HG03135 (cell line): Measurements from ENCODE around the gene DOCK3.

Experiments used
- ATAC-seq: cut with Tn5 transposase; IDR thresholded peaks from one replicate; pipeline ENCODE4 v1.9.1; 2021; ENCODE audit warnings: mild to moderate bottlenecking, moderate library complexity; ENCODE audit not compliant: unreplicated experiment

Gene DOCK3, protein sequence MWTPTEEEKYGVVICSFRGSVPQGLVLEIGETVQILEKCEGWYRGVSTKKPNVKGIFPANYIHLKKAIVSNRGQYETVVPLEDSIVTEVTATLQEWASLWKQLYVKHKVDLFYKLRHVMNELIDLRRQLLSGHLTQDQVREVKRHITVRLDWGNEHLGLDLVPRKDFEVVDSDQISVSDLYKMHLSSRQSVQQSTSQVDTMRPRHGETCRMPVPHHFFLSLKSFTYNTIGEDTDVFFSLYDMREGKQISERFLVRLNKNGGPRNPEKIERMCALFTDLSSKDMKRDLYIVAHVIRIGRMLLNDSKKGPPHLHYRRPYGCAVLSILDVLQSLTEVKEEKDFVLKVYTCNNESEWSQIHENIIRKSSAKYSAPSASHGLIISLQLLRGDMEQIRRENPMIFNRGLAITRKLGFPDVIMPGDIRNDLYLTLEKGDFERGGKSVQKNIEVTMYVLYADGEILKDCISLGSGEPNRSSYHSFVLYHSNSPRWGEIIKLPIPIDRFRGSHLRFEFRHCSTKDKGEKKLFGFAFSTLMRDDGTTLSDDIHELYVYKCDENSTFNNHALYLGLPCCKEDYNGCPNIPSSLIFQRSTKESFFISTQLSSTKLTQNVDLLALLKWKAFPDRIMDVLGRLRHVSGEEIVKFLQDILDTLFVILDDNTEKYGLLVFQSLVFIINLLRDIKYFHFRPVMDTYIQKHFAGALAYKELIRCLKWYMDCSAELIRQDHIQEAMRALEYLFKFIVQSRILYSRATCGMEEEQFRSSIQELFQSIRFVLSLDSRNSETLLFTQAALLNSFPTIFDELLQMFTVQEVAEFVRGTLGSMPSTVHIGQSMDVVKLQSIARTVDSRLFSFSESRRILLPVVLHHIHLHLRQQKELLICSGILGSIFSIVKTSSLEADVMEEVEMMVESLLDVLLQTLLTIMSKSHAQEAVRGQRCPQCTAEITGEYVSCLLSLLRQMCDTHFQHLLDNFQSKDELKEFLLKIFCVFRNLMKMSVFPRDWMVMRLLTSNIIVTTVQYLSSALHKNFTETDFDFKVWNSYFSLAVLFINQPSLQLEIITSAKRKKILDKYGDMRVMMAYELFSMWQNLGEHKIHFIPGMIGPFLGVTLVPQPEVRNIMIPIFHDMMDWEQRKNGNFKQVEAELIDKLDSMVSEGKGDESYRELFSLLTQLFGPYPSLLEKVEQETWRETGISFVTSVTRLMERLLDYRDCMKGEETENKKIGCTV (N-terminal part only)

DNA sequence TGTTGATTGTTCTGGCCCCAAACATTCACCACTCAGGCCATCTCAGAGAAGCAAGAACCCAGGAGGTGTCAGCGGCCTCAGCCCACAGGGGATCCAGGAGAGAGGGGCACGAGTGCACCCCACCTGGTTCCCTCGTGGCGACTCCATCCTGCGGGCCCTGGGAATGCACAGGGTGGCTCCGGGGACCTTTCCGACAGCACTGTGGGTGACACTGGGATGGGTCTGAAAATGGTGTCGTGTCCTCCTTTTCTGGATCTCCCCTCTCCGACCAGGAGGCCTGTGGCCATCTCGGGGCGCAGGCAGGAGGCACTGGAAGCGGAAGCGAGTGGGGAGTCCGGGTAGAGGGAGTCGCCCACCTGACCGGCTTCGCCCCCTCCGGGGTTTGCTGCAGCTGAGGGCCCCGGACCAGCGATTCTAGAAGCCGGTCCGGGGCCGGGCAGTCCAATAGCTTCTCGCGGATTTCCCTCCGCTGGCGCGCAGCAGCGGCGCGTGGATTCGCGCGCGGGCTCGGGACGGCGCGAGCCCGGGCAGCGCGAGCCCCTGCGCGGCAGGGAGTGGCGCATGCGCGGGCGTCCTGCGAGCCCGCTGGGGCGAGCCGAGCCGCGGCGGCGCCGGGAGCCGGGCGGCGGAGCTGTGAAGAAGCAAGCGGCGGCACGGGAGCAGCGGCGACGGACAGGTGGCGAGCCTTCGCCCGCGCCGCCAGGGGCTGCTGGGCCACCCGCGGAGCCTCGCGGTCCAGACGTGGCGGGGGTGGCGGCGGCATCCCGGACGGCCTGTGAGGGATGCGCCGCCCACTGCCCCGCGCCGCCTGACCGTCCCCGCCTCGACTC lies at the start of gene DOCK3:
Gene DOCK3 (plus strand): TSS at position 579 of the 830 bp plus-strand sequence. CDS start 337 bp downstream, outside the sequence.
- no peak for ATAC-seq

DNA sequence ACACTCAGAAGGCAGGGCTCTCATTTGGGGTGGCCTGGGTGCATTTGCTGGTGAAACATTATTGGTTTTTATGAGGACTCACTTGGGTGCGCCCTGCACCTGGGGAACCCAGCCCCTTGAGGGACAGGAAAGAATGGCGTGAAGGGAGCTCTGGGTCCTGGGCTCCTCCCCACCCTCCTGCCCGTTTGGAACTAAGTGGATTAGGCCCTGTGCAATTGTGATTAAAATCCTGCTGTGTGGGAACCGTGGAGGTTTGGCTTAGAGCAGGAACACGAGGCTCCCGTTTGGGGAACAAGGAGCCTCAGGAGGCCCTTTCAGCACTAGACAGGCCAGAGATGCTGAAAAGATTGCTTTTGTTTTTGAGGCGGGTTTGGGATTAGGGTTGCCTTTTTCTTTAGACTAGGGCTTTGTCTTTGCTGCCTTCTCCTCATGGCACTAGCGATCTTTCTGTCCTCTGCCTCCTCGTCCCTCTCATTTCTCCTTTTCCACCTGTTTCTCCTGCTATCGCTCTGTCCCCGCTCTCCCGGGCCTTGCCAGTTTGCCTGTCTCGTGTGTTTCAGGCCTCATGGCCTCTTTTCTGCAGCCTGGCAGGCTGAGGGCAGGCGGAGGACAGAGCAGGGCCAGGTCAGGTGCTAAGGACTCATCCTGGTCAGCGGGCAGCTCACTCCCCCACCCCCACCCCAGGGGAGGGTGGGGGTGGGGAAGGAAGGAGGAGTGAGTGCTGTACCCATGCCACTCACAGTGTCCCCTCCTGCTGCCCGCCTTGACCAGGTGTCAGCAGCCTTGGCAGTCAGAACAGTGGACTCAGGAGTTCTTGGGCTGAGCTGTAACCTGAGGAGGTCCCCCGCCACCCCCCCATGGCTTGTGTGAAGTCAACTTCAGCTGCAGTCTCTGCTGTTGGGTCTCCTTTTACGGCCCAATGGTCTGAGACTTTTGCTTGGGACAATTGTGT lies 49.2 kb upstream of the DOCK3 start:
- no peak for ATAC-seq

DNA sequence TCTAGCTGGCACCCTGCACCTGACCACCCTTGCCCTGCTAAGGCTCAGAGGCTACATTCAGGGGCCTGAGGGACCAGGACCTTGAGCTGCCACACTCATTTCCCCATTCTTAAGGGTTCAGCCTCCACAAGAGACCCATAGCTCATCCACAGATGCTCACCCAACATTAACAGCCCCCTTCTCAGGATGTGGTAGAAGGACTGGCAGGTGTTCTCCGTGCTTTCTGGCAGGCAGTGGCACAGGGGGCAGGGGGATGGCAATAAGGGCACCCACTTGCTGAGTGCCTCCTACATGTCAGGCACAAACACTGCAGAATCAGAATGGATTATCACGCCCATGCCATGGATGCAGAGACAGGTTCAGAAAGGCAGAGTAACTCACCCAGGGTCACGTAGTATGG lies 48.3 kb upstream of the DOCK3 start:
- no peak for ATAC-seq

DNA sequence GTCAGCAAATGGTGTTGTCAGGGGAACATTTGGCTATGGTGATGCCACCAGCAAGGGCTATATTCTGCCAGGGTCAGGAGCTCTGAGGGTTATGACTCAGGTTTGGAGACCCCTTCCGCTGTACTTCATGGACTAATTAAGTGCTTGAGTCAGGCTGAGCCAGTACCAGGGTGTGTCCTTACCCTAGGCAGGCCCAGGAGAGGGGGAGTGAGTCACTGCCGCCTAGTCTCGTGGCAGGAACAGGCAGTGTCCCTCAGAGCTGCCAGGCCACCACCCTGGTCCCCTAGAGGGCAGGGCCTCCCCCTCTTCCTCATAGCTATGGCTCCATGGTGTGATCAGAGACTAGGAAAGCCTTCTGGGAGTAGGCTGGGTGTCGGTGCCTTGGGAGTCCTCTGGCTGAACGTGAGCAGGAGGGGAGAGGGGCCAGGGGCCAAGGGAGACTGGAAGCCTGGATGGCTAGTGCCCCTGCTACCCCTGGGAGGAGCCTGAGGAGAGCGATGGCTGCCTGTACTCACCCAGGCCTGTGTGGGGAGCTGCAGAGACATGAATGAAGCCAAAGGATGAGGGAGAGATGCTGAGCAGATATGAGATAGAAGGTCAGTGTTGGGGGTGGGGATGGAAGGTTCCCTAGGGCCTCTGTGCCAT lies 47.2 kb upstream of the DOCK3 start:
- no peak for ATAC-seq

DNA sequence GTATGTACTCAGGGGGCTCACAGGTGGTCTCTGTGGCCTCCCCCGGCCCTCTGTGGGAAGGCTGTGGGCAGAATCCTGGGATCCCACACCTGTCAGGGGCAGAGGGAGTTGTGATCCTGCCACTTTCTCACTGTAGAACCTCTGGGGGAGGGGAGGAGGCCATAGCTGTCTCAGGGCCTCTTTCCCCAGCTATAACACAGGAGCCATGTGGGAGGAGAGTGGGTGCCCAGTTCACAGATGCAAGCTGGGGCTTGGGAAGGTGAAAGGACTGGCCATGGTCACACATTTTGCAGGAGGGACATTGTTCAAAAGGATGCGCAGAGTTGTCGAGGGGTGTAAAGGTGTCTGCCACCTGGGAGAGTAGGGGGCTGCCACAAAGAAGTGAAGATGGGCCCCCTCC lies 46.1 kb upstream of the DOCK3 start:
- ATAC-seq, result no peak

DNA sequence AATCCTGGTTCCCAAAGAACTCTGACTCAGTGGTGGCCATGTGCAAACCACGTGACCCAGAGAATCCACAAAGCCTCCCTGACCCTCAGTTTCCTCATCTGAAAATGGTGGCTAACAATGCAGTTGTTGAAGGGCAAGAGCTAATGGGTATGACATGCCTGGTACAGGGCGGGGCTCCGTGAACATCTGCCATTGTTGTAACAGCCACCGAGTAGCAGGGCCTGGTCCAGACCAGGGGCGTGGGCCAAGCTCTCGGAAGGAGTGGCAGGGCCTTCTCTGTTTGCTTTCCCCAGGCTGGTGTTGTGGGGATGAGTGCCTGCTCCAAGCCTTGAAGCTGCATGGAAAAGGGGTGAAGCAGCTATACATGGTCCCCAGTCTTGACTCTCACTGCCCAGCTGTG lies 44.3 kb upstream of the DOCK3 start:
- ATAC-seq, result no peak

DNA sequence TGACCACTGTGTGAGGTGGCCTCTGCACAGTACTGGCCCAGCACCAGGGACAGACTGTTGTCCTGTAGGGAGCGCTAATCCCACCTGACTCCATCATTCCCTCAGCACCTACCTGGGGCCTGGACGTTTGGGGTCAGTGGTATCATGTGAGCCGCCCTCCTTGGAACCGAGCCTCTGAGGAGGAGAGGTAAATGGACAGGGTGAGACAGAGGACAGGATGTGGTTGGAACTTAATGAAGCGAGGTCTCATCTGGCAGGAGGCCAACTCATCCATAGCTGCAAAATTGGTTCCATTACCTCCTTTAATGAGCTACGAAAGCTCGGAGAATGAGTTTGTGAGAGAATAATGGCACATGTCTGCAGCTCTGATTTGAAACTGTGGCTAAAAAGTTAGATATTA lies 43.9 kb upstream of the DOCK3 start:
- ATAC-seq, result no peak

DNA sequence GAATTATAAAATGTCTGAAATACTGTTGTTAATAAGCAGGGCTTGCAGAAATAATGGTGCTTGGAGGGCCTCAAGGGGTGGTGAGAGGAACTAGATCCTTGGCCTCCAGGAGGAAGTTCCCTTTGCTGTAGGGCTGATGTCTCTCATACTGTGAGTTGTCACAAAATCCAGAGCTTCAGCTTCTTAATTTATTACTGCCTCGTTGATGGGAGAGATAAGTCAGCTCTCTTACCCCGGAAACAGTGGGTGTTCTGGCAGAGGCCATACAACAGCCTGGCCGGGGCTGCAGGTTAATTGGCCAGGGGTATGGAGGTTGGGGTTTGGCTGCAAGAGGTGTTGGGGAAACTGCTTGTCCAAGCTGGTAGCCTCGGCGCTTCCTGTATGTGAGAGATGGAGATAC lies 42.3 kb upstream of the DOCK3 start:
- no peak for ATAC-seq

DNA sequence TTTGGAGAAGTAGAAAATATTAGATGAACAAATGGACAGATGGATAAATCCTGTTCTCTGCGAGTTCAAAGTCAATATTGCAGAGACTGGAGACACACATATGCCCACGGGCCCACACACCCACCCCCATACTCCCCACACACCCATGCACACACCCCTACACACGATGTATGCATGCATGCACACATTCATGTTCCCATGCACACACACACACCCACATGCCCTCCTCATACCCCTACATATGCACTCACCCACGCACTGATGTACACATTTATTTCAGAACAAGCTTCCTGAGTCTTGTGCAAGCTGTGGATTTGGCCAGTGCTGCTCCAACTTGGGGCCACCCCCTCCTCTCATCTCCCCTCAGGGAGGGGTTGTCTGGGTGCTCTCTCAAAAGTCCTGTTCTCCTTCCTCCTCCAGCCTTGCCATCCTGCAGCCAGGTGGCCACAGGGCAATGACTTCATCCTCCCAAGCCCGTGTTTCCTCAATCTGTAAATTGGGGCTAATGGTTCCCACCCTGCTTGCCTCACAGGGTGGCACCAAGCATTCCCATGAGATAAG lies 41.4 kb upstream of the DOCK3 start:
- no peak for ATAC-seq

DNA sequence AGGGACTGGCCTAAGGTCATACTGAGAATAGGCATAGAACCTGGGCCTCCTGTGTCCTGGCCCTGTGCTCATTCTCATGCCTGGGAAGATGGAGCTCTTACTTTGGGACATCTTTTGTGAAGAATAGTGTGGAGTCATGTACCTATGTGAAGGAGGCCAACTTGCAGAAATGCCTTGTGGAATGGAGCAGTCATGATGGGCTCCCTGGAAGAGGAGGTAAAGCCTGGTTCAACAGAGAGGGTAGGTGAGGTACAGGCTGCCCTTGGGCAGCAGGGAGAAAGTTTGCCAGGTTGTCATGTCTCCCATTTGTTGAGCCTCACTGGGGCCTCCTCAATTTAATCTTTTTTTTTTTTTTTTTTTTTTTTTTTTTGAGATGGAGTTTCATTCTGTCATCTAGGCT lies 39.7 kb upstream of the DOCK3 start:
- ATAC-seq, result no peak

DNA sequence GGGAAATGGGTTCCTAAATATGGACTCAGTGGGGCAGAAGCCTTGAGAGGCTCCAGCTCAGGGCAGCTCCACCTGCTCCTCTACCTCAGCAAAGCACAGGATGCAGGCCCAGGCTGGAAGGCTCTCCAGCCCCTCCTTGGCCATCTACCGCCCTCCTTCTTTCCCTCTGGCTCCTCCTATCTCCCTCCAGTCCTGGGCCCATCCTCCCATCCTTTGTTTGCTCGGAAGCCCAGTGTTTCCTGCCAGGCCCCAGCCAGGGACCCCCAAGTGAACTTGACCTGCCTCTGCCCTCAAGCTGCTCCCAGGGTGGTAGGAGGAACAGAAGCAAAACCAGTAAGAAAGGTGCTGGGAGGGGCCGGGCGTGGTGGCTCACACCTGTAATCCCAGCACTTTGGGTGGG lies 37.7 kb upstream of the DOCK3 start:
- ATAC-seq, result no peak

DNA sequence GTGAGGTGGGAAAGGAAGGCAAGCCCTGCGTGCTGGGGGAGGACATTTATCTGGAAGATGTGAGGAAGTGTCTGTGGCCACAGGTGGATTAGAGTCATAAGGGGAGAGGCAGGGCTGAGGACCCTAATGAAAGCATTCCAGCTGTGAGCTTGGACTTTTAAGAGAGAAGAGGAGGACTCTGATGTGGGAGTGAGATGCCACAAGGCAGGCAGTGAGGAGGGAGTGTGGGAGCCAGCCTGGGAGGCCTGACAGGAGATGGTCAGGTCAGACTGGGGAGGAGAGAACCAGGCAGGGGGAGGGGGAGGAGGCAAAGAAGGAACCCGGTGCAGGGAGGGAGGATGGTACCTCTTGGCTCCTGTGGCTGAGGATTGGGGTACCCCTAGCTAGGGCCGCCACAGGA lies 36.8 kb upstream of the DOCK3 start:
- ATAC-seq, result no peak

DNA sequence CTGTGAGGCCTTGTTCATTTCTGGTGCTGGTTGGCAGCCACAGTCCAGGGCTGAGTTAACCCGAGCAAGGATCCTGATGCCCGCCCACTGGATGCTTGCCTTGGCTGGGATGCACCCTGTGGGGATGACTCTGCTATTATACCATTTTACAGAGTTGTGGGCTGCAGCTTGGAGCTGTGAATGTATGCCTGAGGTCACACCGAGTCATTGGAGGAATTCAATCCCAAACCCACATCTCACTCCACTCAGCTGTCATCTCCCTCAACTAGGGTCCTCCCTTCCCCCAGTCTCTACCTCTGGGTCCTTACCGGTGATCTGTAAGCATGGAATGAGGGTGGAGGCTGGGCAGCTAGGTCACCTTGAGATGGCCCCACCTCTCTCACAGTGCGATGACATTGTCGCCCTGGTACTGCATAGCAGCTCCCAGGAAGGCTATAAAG lies 35.7 kb upstream of the DOCK3 start:
- no peak for ATAC-seq

DNA sequence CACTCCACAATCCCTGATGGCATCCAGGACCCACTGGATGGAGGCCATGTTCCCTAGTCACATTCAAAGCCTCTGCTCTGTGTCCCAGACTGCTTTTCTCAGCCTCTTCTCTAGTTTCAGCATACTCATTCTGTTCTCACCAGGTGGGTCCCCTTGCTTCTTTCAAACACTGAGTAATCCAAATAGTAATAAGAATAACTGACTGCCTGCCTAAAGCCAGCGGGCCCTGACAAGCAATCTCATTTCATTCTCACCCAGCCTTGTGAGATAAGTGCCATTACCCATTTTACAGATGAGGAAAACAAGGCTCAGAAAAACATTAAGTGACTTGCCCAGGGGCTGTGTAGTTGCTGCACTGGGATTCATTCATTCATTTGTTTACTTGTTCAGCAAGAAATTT lies 32.3 kb upstream of the DOCK3 start:
- no peak for ATAC-seq

DNA sequence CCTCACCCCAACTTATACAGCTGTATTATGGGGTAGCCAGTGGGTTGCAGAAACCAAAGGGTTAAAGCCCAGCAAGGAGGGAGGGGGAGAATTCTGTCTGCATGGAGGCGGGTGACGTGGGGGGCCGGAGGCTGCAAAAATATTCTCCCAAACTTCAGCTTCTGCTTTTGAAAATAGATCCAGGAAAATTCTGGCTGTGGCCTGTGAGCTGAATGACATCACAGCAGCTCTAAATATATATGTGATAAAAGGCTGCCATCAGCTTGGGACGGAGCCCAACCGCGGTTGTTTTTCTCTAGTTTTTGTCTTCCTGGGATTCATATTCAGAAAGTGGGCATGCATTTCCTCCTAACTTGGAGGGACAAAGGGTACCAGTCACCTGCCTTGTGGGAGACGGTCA lies 30.2 kb upstream of the DOCK3 start:
- no peak for ATAC-seq

DNA sequence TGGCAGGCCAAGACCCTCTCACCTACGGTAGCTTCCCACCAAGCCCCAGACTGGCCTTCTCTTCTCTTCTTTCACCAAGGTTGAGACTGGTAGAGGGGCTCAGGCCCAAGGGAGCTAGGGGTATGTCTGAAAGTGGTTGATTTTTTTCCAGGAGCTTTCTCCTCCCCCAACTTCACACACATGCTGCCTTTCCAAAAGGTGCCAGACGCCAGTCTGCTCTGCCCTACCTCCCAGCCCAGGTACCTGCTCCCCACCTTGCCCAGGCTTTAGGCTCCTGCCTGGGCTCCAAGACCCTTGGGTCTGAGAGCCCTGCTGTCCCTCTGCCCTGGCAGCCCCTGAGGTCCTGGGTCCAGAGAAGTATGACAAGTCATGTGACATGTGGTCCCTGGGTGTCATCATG lies 29.3 kb upstream of the DOCK3 start:
- no peak for ATAC-seq

DNA sequence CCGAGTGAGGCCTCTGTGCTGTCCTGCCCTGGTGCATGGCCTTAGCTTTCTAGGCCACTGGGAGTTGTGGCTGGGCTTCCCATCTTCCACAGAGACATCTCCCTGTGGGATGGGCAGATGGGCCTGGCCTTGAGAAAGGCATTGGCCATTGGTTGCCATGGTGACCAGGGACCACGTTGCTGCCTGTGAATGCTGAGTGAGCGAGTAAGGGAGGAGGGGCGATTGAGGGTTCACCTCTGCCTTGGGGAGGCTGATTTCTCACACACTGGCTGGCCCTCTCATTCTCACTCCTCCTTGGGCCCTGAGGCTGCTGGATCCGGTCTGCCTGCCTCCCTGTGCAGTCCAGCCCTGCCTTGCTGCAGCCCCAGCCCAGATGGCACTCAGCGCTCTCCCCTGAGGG lies 26.4 kb upstream of the DOCK3 start:
- no peak for ATAC-seq

DNA sequence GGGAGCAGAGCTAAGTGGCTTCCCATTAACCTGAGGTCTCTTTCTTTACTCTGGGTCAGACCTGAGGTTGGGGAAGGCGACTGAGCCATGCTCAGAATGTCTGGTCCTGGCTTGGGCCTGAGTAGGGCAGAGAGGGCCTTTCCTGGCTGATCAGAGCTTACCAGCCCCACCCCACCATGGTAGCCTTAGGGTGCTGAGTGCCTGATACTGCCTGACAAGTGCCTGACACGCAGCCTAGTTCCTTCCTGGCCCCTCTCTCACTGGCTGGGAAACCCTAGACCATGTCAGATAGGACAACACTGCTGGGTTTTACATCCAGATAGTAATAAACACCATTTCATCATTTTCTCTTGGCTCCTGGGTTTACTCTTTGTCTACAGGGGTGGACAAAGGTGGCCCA lies 25.8 kb upstream of the DOCK3 start:
- ATAC-seq, result no peak
